HG02973 (cell line): ENCODE measurements around the gene DFFB.

ENCODE experiments used
- ATAC-seq: cut with Tn5 transposase; IDR thresholded peaks from one replicate; pipeline ENCODE4 v1.9.1; 2021; ENCODE audit warnings: moderate library complexity; ENCODE audit not compliant: unreplicated experiment

Gene DFFB

DNA sequence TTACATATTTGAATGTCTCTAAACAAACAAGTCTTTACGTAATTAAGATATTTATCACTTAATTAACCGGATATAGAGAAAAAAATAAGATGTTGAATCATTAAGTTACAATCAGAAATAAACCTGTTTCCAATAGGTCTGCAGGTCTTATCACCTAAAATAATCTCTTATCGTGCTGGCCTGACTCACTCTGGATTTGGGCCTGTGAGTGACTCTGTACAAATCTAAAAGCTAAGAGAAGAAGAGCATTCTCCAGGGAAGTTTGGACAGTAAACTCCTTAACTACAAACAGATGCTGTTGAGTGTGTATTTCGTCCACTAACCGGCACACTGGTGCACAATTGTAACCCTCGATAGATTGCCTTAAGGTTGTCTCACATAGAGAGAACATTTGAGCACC, 25.6 kb upstream of the DFFB start:
- ATAC-seq: no peak

GRCh38 chr1:3834701-3835100, 22.6 kb upstream of the DFFB start:
- no peak for ATAC-seq

GRCh38 chr1:3836421-3836820, 20.9 kb upstream of the DFFB start:
- no peak for ATAC-seq

GRCh38 chr1:3837200-3837599, 20.1 kb upstream of the DFFB start:
- no peak for ATAC-seq

DNA sequence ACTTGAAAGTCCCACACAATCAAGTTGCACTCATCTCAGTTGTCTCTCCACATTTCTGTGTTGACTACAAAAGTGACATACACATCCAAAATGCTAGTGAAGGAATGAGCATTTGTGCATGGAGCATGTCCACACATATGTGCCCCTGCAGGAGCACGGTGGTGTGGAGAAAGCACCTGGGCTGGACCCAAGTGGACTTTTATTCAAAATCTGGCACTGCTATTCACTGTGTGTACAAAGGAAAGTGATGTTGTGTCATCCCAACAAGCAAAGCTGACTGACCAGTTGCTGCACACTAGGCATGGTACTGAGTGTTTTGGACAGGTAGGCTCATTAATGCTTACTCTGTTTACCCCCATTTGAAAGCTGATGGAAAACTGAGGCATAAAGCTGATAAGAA, 19.6 kb upstream of the DFFB start:
- ATAC-seq: no peak

GRCh38 chr1:3838788-3839187, 18.5 kb upstream of the DFFB start:
- no peak for ATAC-seq

DNA sequence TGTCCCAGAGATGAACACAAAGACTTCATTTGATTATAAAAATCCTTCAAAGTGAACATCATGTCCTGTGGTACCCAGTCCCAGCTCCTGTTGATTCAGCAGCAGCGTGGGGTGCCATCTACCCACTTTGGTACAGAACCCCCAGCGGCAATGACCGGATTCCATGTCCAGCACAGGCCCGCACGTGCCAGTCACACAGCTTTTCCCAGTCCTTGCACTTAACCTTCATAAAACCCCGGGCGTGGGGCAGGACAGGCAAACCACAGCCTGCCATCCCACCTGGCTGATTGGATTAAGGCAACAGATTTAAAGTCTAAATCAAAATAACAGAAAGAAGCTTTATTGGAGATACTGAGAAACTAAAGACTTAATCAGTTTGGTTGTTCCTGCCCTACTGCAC, 15.8 kb upstream of the DFFB start:
- no peak for ATAC-seq

DNA sequence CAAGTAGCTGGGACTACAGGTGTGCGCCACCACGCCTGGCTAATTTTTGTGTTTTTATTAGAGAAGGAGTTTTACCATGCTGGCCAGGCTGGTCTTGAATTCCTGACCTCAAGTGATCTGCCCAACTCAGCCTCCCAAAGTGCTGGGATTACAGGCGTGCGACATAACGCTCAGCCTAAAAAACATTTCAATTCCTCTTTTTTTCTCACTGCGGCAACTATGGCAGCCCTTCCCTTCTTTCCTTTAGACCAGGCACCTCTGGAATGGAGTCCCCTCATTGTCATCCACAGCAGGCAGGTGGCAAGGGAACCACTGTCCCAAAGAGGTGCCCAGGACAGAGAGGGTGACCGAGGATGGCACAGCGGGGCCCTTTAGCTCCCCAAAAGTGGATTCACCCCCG, 14.4 kb upstream of the DFFB start:
- no peak for ATAC-seq

DNA sequence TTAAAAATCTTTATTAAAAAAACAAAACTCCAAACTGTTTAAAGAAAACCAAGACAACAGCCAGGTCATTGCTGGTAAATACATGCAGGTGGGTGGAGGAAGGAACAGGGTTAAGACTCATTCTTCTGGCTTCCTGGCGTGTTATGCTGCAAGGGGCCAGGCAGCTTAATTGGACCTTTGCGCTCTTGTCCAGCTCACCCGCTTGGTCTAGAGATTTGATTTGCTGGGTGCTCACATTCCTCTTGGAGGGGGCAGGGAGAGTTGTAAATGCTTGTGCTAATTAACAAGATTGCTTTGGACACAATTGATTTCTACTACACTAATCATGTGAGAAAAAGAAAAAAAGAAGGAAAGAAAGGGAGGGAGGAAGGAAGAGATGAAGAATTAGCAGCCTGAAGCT, 10.7 kb upstream of the DFFB start:
- ATAC-seq: no peak

DNA sequence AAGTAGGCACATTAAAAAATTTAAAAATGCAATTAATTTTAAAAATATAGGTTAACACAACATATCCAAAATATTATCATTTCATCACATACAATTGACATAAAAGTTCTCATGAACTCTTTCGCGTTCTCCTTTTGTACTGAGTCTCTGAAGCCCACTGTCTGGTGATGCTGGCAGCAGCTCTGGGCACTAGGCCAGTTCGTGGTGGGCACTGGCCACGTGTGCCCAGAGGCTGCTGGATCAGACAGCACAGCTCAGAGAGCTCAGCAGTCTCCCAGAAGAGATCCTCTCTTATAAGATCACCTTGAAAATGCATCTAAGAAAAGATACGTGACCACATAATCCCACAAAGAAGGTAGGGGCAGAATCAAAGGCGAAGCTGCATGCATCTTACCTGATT, 10.2 kb upstream of the DFFB start:
- ATAC-seq: no peak

DNA sequence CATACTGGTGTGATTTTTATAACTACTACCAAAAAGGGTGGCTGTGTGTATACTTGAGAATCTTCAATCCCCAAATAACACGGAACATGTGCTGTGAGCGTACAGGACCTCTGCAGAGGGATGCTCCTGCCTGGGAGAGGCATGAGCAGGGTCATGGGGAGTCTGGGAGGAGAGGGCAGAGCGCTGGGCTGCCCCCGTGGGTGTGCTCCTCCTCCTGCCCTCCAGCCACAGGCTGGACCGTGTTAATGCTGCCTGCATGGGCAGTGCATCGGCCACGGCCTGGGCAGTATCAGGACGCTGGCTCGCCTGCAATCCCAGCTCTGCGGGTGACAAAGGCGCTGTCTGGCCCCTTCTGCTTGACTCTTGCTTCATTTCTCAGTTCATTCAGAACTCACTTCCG, 6.4 kb upstream of the DFFB start:
- ATAC-seq: no peak

DNA sequence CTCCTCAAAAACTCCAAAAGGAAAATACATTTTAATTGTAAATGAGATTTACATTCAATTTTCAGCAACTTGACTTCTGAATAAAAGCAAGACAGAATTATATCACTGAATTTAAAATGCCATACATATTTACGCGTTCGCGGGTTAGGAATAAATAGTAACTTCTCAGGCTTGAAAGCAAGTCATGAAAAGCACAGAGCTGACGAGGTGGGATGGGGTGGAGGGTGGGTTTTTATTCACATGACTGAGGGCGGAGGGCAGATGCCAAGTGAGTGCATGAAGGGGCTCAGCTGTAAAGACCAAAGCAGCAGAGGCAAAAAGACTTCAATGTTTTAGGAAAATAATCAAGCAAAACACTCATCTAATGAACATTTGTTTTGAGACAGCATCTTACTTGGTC, 6.0 kb upstream of the DFFB start:
- ATAC-seq: no peak

- no peak for ATAC-seq
Measured at GRCh38 chr1:3852091-3852490, 5.2 kb upstream of the DFFB start.

- ATAC-seq: no peak
Measured at GRCh38 chr1:3852711-3853485, 4.4 kb upstream of the DFFB start.

DNA sequence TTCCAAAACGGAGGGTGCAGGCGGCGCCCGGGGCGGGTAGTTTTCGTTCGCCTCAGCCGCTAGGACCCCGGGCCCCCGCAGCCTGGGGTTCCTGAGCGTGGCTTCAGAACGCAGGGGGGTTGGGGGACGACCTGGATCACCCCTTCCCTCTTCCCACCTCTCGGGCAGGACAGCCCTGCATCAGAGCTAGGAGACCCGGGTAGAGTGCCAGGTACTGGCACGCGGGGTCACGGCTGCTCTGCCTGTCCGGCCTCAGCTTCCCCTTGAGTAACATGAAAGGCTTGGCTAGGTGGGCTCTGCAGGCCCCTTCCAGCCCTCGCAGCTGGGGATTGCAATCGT, 484 bp downstream of the DFFB start:
- no peak for ATAC-seq

DNA sequence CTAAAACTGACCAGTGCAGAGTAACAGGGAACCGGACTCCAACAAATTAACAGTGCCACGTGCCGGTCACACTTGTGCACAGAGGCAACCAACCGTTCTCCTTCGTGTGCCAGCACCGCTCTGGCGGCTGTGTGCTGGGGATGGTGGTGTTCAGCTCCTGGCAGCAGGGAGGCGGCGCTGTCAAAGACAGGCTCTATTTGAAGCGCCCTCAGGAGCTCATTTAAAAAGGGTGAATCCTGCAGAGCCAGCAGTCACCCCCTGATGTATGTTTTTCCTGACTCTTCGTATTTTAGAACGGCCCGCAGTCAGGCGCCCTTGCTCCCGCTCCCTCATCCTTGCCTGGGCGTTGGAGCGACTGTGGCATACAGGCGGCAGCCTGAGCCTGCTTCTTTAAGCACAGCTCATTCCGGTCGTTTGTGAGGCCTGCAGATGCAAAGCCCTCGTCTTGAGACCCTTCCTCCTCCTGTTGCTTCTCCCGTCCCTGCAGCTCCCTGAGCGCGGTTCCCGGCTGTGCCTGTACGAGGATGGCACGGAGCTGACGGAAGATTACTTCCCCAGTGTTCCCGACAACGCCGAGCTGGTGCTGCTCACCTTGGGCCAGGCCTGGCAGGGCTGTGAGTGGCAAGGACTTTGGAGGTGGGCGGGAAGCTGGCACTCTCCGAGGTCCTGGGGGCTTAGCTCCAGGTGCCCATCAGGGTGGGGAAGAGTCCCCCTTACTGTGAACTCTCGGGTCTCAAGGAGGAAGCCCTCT, 1.1 kb downstream of the DFFB start:
- no peak for ATAC-seq

- ATAC-seq: no peak
Measured at GRCh38 chr1:3863231-3863935, 6.1 kb downstream of the DFFB start.

DNA sequence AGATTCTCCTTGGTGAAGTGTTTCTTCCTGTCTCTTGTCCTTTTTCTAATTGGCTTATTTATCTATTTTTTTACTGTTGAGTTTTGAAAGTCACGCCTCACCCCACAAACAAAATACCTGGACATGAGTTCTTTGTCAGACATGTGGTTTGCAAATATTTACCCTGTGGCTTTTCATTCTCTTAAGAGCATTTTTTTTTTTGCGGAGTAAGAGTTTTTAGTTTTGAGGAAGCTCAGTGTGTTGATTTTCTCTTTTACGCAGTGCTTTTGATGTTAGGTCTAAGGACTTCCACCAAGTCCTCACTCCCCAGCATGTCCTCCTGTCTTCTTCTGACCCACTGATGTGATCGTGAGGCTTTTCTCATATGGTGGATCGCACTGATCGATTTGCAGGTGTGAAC, 7.6 kb downstream of the DFFB start:
- ATAC-seq: no peak

DNA sequence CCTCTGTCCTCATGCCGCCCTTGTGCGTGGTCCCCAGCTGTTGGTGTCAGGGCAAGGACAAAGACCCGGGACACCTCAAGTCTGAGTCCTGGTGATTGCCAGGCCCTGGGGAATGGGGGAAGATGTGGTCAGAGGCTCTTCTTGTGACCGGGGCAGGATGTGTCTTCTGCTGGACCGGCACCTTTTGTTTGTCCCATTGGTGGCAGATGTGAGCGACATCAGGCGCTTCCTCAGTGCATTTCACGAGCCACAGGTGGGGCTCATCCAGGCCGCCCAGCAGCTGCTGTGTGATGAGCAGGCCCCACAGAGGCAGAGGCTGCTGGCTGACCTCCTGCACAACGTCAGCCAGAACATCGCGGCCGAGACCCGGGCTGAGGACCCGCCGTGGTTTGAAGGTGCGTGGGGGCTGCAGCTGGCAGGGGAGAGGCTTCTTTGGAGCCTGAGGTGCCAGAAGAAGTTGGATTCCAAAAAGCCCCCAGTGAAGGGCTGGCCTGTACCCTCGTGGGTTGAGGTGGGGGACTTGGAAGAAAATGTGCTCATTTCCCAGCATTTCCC, 8.4 kb downstream of the DFFB start:
- no peak for ATAC-seq

- no peak for ATAC-seq
Measured at GRCh38 chr1:3868464-3869006, 11.3 kb downstream of the DFFB start.

DNA sequence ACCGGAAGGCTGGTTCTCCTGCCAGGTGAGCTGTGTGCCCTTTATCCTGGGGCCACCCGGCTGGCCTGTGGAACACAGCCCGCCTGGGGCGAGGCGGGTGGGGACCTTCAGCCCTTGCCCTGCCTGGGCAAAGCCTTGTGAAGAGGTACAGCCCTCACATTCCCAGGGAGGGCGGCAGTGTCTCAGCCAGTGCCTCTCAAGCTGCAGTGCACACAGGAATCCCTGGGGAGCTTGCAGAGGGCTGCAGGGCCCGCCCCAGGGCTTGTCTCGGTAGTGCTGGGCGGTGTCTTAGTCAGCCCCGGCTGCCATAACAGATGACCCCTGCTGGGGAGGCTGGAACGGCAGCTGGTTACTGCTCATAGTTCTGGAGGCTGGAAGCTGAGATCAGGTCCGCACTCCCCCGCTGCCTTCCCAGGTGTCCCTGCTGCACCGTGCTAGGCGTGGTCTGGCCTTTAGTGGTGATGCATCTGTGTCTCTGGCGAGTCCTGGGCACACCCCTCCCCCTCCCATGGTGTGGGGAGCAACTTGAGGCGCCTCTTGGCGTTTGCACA, 12.6 kb downstream of the DFFB start:
- ATAC-seq: no peak
